ENCODE data around the gene DAB2IP. TPM values are rescaled to one million over a fixed set of nuclear protein-coding genes. Genes with fewer than 3 reads are reported as not detected.

DAB2IP gene
- polyA plus RNA-seq, 1 donor (not counting 4 experiments of a cell fraction or from before 2014, with no cell fraction given), result 28.6 TPM

DNA sequence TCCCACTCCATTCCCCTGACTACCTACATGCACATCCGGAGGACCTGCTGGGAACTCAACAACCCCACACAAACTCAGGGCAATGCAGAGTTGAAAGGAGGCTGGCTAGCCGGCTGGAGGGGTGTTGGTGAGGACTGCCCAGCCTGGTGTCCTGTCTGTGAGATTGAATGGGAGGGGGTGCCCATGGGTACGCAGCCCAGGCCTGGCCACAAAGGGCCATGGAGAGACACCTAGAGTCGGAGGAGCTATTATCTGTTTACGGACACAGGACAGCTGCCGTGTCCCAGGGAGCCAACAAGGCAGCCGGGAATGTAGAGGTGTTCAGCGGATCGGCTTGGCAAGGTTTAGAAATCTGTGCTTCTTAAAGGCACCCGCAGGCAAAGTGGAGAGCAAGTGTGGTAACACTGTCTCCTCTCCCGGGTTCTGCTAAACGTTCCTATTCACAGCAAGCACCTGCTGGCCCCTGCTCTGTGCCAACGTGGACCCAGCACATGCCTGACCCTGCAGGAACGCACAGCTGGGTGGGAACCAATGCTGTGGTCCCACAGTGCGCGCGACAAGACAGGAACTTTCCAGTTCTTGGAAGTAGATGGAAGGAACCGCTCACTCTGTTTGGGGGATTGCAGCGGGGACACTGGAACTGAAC lies 166.7 kb downstream of the DAB2IP start:
- H3K27me3 ChIP-seq (ENCODE audit: control insufficient read depth, extremely low read depth, insufficient read depth, low read length), result no peaks in the 10 kb centered on the region
- H3K4me3 ChIP-seq (ENCODE audit: control insufficient read depth in 2 of 3, extremely low read depth in 1 of 3, insufficient read depth in 2 of 3, low read depth in 1 of 3, low read length in 3 of 3), result no peak overlapping the region
- H2AFZ ChIP-seq (ENCODE audit: control insufficient read depth, low read length), result no peak overlapping the region
- peaks cover 0 to 4% of the 10 kb centered on the region in 2 experiments for H3K36me3 ChIP-seq (ENCODE audit: control insufficient read depth in 2 of 2, extremely low read depth in 1 of 2, insufficient read depth in 2 of 2, low read length in 2 of 2)
- no peaks in the 10 kb centered on the region for H3K9me1 ChIP-seq (ENCODE audit: control insufficient read depth, extremely low read depth, insufficient read depth, low read length)
- H3K9me3 ChIP-seq (ENCODE audit: control insufficient read depth, low read depth, low read length), result no peaks in the 10 kb centered on the region
- FAIRE-seq (no peak), DNase-seq (ENCODE audit: low read depth, low spot score) (no peak)
- H3K27ac ChIP-seq (ENCODE audit: control insufficient read depth, insufficient read depth, low read length), result no peak overlapping the region
- H3K4me2 ChIP-seq (ENCODE audit: control insufficient read depth, extremely low read depth, insufficient read depth, low read depth, low read length), result no peak overlapping the region
- no peak for TF ChIP-seq EZH2 (IDR thresholded peaks at IDR 0.05; ENCODE audit: low read length)
- TF ChIP-seq, protein P1, sequence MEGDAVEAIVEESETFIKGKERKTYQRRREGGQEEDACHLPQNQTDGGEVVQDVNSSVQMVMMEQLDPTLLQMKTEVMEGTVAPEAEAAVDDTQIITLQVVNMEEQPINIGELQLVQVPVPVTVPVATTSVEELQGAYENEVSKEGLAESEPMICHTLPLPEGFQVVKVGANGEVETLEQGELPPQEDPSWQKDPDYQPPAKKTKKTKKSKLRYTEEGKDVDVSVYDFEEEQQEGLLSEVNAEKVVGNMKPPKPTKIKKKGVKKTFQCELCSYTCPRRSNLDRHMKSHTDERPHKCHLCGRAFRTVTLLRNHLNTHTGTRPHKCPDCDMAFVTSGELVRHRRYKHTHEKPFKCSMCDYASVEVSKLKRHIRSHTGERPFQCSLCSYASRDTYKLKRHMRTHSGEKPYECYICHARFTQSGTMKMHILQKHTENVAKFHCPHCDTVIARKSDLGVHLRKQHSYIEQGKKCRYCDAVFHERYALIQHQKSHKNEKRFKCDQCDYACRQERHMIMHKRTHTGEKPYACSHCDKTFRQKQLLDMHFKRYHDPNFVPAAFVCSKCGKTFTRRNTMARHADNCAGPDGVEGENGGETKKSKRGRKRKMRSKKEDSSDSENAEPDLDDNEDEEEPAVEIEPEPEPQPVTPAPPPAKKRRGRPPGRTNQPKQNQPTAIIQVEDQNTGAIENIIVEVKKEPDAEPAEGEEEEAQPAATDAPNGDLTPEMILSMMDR (optimal IDR thresholded peaks at IDR 0.05 in 1 of 3, IDR thresholded peaks at IDR 0.05 in 1 of 3, conservative IDR thresholded peaks at IDR 0.05 in 1 of 3; ENCODE audit: extremely low read depth in 1 of 3, insufficient read depth in 2 of 3, low read length in 3 of 3), result no peak
- H4K20me1 ChIP-seq (ENCODE audit: control insufficient read depth, extremely low read depth, insufficient read depth, low read length), result no peaks in the 10 kb centered on the region
- H3K9ac ChIP-seq (ENCODE audit: control insufficient read depth, extremely low read depth, insufficient read depth, low read length), result no peak overlapping the region
- dilution Hi-C loops (cut with MboI; ENCODE audit: extremely low pct_ligation_motif_present, low sequenced_read_pairs), result no loop called here
- no peaks in the 10 kb centered on the region for H3K4me1 ChIP-seq (ENCODE audit: control insufficient read depth, extremely low read depth, insufficient read depth, low read length)
- H3K79me2 ChIP-seq (ENCODE audit: control insufficient read depth, insufficient read depth, low read length), result no peaks in the 10 kb centered on the region

DNA sequence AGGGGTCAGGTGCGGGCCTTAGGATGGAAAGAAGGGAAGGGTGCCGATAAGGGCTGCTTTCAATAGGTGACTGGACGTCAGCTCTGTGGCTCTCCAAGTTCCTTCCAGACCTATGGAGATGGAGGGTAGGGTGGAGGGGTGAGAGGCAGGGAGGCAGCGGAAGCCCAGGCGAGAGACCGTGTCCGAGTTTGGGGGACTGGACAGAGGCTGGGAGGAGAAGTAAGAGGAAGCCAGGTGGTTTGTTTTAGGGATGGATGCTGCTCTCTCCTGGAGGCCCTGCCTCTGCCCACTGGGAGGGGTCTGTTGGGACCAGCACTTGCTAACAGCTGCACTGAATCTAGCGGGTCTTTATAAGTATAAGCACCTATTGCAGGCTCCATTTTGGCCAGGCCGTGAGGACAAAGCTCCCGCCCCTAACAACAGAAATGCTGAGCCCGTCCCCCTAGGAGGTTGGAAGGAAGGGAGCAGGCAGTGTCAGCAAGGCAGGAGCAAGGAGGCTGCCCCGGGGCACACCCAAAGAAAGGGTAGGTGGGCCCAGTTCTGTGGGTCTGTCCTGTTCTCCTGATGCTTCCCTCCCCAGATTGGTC lies 167.5 kb downstream of the DAB2IP start:
- Histone ChIP-seq H3K27ac (ENCODE audit: control insufficient read depth, insufficient read depth, low read length) (no peak overlapping the region), H3K9ac (ENCODE audit: control insufficient read depth, extremely low read depth, insufficient read depth, low read length) (no peak overlapping the region), H3K79me2 (ENCODE audit: control insufficient read depth, insufficient read depth, low read length) (no peaks in the 10 kb centered on the region), H3K4me3 (ENCODE audit: control insufficient read depth in 2 of 3, extremely low read depth in 1 of 3, insufficient read depth in 2 of 3, low read depth in 1 of 3, low read length in 3 of 3) (no peak overlapping the region), H3K36me3 (ENCODE audit: control insufficient read depth in 2 of 2, extremely low read depth in 1 of 2, insufficient read depth in 2 of 2, low read length in 2 of 2) (peaks cover 0 to 4% of the 10 kb centered on the region in 2 experiments), H2AFZ (ENCODE audit: control insufficient read depth, low read length) (no peak overlapping the region), H3K4me1 (ENCODE audit: control insufficient read depth, extremely low read depth, insufficient read depth, low read length) (no peaks in the 10 kb centered on the region), H4K20me1 (ENCODE audit: control insufficient read depth, extremely low read depth, insufficient read depth, low read length) (no peaks in the 10 kb centered on the region), H3K9me1 (ENCODE audit: control insufficient read depth, extremely low read depth, insufficient read depth, low read length) (no peaks in the 10 kb centered on the region), H3K27me3 (ENCODE audit: control insufficient read depth, extremely low read depth, insufficient read depth, low read length) (no peaks in the 10 kb centered on the region), H3K4me2 (ENCODE audit: control insufficient read depth, extremely low read depth, insufficient read depth, low read depth, low read length) (no peak overlapping the region), H3K9me3 (ENCODE audit: control insufficient read depth, low read depth, low read length) (no peaks in the 10 kb centered on the region)
- dilution Hi-C loops (cut with MboI; ENCODE audit: extremely low pct_ligation_motif_present, low sequenced_read_pairs), result no loop called here
- no peak for TF ChIP-seq EZH2 (IDR thresholded peaks at IDR 0.05; ENCODE audit: low read length)
- TF ChIP-seq, protein P1 (optimal IDR thresholded peaks at IDR 0.05 in 1 of 3, IDR thresholded peaks at IDR 0.05 in 1 of 3, conservative IDR thresholded peaks at IDR 0.05 in 1 of 3; ENCODE audit: extremely low read depth in 1 of 3, insufficient read depth in 2 of 3, low read length in 3 of 3), result no peak
- DNase-seq (ENCODE audit: low read depth, low spot score), result no peak
- FAIRE-seq, result no peak
